ENCODE measurements around the gene GIGYF1. TPM values are rescaled to one million over a fixed set of nuclear protein-coding genes. Genes with fewer than 3 reads are reported as not detected.

Gene GIGYF1
- polyA plus RNA-seq, 1 donor from 2014 or later, result 28.3 TPM

DNA sequence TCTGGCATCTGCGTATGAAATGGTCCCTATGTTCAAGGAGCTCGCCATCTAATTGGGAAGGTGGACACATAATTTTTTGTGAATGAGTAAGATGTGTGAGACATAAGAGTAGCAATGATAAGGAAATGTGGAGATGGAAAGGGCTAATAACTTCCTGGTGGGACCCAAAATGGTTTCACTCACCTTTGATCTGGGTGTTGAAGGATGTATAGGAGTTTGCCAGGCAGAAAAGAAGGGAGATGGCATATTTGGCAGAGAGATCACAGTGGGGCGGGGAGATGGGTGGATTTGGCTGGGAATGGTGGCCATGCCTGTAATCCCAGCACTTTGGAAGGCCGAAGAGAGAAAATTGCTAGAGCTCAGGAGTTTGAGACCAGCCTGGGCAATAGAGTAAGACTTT is 16.4 kb upstream of the GIGYF1 start:
- no peak overlapping the region for H3K9ac ChIP-seq (ENCODE audit: low read length)
- H3K27me3 ChIP-seq (ENCODE audit: insufficient read depth, low read depth, low read length), result no peaks in the 10 kb centered on the region
- no peaks in the 10 kb centered on the region for H3K9me2 ChIP-seq (ENCODE audit: insufficient read depth, low read length)
- H3K27ac ChIP-seq (ENCODE audit: low read length), result no peak overlapping the region
- H3K36me3 ChIP-seq (ENCODE audit: insufficient read depth, low read length), result no peaks in the 10 kb centered on the region
- no peaks in the 10 kb centered on the region for H3F3A ChIP-seq (ENCODE audit: insufficient read depth, low read length, poor library complexity, severe bottlenecking)
- H4K20me1 ChIP-seq (ENCODE audit: insufficient read depth), result no peaks in the 10 kb centered on the region
- H3K9me3 ChIP-seq (ENCODE audit: low read length), result no peaks in the 10 kb centered on the region
- TF ChIP-seq, protein P1, sequence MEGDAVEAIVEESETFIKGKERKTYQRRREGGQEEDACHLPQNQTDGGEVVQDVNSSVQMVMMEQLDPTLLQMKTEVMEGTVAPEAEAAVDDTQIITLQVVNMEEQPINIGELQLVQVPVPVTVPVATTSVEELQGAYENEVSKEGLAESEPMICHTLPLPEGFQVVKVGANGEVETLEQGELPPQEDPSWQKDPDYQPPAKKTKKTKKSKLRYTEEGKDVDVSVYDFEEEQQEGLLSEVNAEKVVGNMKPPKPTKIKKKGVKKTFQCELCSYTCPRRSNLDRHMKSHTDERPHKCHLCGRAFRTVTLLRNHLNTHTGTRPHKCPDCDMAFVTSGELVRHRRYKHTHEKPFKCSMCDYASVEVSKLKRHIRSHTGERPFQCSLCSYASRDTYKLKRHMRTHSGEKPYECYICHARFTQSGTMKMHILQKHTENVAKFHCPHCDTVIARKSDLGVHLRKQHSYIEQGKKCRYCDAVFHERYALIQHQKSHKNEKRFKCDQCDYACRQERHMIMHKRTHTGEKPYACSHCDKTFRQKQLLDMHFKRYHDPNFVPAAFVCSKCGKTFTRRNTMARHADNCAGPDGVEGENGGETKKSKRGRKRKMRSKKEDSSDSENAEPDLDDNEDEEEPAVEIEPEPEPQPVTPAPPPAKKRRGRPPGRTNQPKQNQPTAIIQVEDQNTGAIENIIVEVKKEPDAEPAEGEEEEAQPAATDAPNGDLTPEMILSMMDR (IDR thresholded peaks at IDR 0.05; ENCODE audit: poor library complexity, severe bottlenecking), result no peak
- no peak for TF ChIP-seq POLR2AphosphoS5 (IDR thresholded peaks at IDR 0.05)
- no peak for TF ChIP-seq EP300 (conservative IDR thresholded peaks at IDR 0.05; ENCODE audit: poor library complexity, severe bottlenecking)
- TF ChIP-seq EZH2 (IDR thresholded peaks at IDR 0.05; ENCODE audit: borderline replicate concordance, insufficient read depth, low read length, poor library complexity, severe bottlenecking), result no peak
- no peak for TF ChIP-seq RAD21 (conservative IDR thresholded peaks at IDR 0.05)
- no peak for TF ChIP-seq MXI1 (conservative IDR thresholded peaks at IDR 0.05; ENCODE audit: poor library complexity, severe bottlenecking)
- TF ChIP-seq, protein P2, sequence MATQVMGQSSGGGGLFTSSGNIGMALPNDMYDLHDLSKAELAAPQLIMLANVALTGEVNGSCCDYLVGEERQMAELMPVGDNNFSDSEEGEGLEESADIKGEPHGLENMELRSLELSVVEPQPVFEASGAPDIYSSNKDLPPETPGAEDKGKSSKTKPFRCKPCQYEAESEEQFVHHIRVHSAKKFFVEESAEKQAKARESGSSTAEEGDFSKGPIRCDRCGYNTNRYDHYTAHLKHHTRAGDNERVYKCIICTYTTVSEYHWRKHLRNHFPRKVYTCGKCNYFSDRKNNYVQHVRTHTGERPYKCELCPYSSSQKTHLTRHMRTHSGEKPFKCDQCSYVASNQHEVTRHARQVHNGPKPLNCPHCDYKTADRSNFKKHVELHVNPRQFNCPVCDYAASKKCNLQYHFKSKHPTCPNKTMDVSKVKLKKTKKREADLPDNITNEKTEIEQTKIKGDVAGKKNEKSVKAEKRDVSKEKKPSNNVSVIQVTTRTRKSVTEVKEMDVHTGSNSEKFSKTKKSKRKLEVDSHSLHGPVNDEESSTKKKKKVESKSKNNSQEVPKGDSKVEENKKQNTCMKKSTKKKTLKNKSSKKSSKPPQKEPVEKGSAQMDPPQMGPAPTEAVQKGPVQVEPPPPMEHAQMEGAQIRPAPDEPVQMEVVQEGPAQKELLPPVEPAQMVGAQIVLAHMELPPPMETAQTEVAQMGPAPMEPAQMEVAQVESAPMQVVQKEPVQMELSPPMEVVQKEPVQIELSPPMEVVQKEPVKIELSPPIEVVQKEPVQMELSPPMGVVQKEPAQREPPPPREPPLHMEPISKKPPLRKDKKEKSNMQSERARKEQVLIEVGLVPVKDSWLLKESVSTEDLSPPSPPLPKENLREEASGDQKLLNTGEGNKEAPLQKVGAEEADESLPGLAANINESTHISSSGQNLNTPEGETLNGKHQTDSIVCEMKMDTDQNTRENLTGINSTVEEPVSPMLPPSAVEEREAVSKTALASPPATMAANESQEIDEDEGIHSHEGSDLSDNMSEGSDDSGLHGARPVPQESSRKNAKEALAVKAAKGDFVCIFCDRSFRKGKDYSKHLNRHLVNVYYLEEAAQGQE (IDR thresholded peaks at IDR 0.05; ENCODE audit: borderline replicate concordance), result no peak
- no peak for TF ChIP-seq TAF1 (IDR thresholded peaks at IDR 0.05; ENCODE audit: low read depth)
- no peak for TF ChIP-seq SMC3 (conservative IDR thresholded peaks at IDR 0.05; ENCODE audit: poor library complexity)
- H3K4me2 ChIP-seq (ENCODE audit: low read length), result no peak overlapping the region
- H3K4me3 ChIP-seq (ENCODE audit: low read length), result no peak overlapping the region
- peaks cover 14% of the 10 kb centered on the region for H3K79me2 ChIP-seq (replicated peaks; ENCODE audit: insufficient read depth, low read length)
- H2AFZ ChIP-seq (ENCODE audit: low read depth, low read length), result no peak overlapping the region

DNA sequence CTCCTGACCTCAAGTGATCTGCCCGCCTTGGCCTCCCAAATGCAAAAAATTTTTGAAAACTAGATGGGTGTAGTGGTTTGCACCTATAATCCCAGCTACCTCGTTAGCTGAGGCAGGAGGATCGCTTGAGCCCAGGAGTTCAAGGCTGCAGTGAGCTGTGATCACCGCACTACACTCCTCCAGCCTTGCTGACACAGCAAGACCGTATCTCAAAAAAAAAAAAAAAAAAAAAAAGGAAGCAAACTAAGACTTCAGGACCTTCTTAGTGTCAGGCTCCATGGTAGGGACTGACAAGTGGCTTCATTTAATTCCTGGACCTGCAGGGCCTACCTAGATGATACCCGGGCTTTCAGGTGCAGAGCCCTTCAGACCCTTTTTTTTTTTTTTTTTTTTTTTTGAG is 14.3 kb upstream of the GIGYF1 start:
- H3F3A ChIP-seq (ENCODE audit: insufficient read depth, low read length, poor library complexity, severe bottlenecking), result no peaks in the 10 kb centered on the region
- no peaks in the 10 kb centered on the region for H3K9me2 ChIP-seq (ENCODE audit: insufficient read depth, low read length)
- H3K36me3 ChIP-seq (ENCODE audit: insufficient read depth, low read length), result no peaks in the 10 kb centered on the region
- no peak overlapping the region for H3K27ac ChIP-seq (ENCODE audit: low read length)
- H2AFZ ChIP-seq (ENCODE audit: low read depth, low read length), result no peak overlapping the region
- no peak for TF ChIP-seq EZH2 (IDR thresholded peaks at IDR 0.05; ENCODE audit: borderline replicate concordance, insufficient read depth, low read length, poor library complexity, severe bottlenecking)
- TF ChIP-seq, protein P2 (IDR thresholded peaks at IDR 0.05; ENCODE audit: borderline replicate concordance), result no peak
- no peak for TF ChIP-seq EP300 (conservative IDR thresholded peaks at IDR 0.05; ENCODE audit: poor library complexity, severe bottlenecking)
- no peak for TF ChIP-seq TAF1 (IDR thresholded peaks at IDR 0.05; ENCODE audit: low read depth)
- TF ChIP-seq, protein P1 (IDR thresholded peaks at IDR 0.05; ENCODE audit: poor library complexity, severe bottlenecking), result no peak
- no peak for TF ChIP-seq SMC3 (conservative IDR thresholded peaks at IDR 0.05; ENCODE audit: poor library complexity)
- no peak for TF ChIP-seq RAD21 (conservative IDR thresholded peaks at IDR 0.05)
- TF ChIP-seq MXI1 (conservative IDR thresholded peaks at IDR 0.05; ENCODE audit: poor library complexity, severe bottlenecking), result no peak
- TF ChIP-seq POLR2AphosphoS5 (IDR thresholded peaks at IDR 0.05), result no peak
- no peaks in the 10 kb centered on the region for H4K20me1 ChIP-seq (ENCODE audit: insufficient read depth)
- no peak overlapping the region for H3K9ac ChIP-seq (ENCODE audit: low read length)
- peaks cover 14% of the 10 kb centered on the region for H3K79me2 ChIP-seq (replicated peaks; ENCODE audit: insufficient read depth, low read length)
- H3K4me2 ChIP-seq (ENCODE audit: low read length), result no peak overlapping the region
- no peak overlapping the region for H3K4me3 ChIP-seq (ENCODE audit: low read length)
- no peaks in the 10 kb centered on the region for H3K9me3 ChIP-seq (ENCODE audit: low read length)
- H3K27me3 ChIP-seq (ENCODE audit: insufficient read depth, low read depth, low read length), result no peaks in the 10 kb centered on the region
